ENCODE data around the gene PALLD.
A peak's percentile ranks its signal among the peaks of the same experiment; 100 is the strongest.

PALLD gene

GRCh38 chr4:168560184-168561180 is 63.6 kb downstream of the PALLD start:
- no peak for DNase-seq (ENCODE audit: low spot score)

- no peak for DNase-seq (ENCODE audit: low spot score)
These were observed 65.3 kb downstream of the PALLD start for GRCh38 chr4:168562041-168562571.

- no peak for DNase-seq (ENCODE audit: low spot score)
These were observed 67.2 kb downstream of the PALLD start for GRCh38 chr4:168564023-168564422.

GRCh38 chr4:168565130-168565529 is 68.3 kb downstream of the PALLD start:
- no peak for DNase-seq (ENCODE audit: low spot score)

- no peak for DNase-seq (ENCODE audit: low spot score)
These were observed 69.9 kb downstream of the PALLD start for GRCh38 chr4:168566726-168567125.

- peak; percentile 60 for DNase-seq (ENCODE audit: low spot score)
These were observed 72.4 kb downstream of the PALLD start for GRCh38 chr4:168569066-168569930.

GRCh38 chr4:168569931-168570276 is 73.1 kb downstream of the PALLD start:
- no peak for DNase-seq (ENCODE audit: low spot score)

- no peak for DNase-seq (ENCODE audit: low spot score)
These were observed 73.6 kb downstream of the PALLD start for GRCh38 chr4:168570466-168570865.

- no peak for DNase-seq (ENCODE audit: low spot score)
These were observed 75.2 kb downstream of the PALLD start for GRCh38 chr4:168572002-168572401.

GRCh38 chr4:168573870-168574269 is 77.0 kb downstream of the PALLD start:
- DNase-seq (ENCODE audit: low spot score) = no peak

GRCh38 chr4:168574581-168575295 is 77.9 kb downstream of the PALLD start:
- DNase-seq (ENCODE audit: low spot score) = no peak

GRCh38 chr4:168575473-168575872 is 78.6 kb downstream of the PALLD start:
- no peak for DNase-seq (ENCODE audit: low spot score)

GRCh38 chr4:168577624-168578023 is 80.8 kb downstream of the PALLD start:
- DNase-seq (ENCODE audit: low spot score) = no peak

GRCh38 chr4:168580228-168580627 is 83.4 kb downstream of the PALLD start:
- DNase-seq (ENCODE audit: low spot score) = no peak

- DNase-seq (ENCODE audit: low spot score) = no peak
These were observed 87.5 kb downstream of the PALLD start for GRCh38 chr4:168584321-168584771.

GRCh38 chr4:168585168-168586091 is 88.6 kb downstream of the PALLD start:
- peak; percentile 60 for DNase-seq (ENCODE audit: low spot score)

- no peak for DNase-seq (ENCODE audit: low spot score)
These were observed 90.1 kb downstream of the PALLD start for GRCh38 chr4:168586926-168587325.

- DNase-seq (ENCODE audit: low spot score) = no peak
These were observed 90.7 kb downstream of the PALLD start for GRCh38 chr4:168587411-168588125.

- no peak for DNase-seq (ENCODE audit: low spot score)
These were observed 92.2 kb downstream of the PALLD start for GRCh38 chr4:168588916-168589531.

- DNase-seq (ENCODE audit: low spot score) = no peak
These were observed 95.8 kb downstream of the PALLD start for GRCh38 chr4:168592676-168593075.

All from HuH-7 (cell line).